ENCODE data around the gene CD4.
"Not testable (repeated sequence)": the region's sequence is repeated elsewhere in the genome, so short reads cannot be mapped to it uniquely, and the experiment has no call there.

The CD4 gene

GRCh38 chr12:6788972-6789924, at the start of gene CD4:
CD4 (plus strand) TSS chr12:6789528; CDS start chr12:6800139, 10,611 bp downstream.
- no peak within 1 kb of the TSS for H3K4me3 ChIP-seq (ENCODE audit: low read depth, low read length)
- TF ChIP-seq, protein P1, sequence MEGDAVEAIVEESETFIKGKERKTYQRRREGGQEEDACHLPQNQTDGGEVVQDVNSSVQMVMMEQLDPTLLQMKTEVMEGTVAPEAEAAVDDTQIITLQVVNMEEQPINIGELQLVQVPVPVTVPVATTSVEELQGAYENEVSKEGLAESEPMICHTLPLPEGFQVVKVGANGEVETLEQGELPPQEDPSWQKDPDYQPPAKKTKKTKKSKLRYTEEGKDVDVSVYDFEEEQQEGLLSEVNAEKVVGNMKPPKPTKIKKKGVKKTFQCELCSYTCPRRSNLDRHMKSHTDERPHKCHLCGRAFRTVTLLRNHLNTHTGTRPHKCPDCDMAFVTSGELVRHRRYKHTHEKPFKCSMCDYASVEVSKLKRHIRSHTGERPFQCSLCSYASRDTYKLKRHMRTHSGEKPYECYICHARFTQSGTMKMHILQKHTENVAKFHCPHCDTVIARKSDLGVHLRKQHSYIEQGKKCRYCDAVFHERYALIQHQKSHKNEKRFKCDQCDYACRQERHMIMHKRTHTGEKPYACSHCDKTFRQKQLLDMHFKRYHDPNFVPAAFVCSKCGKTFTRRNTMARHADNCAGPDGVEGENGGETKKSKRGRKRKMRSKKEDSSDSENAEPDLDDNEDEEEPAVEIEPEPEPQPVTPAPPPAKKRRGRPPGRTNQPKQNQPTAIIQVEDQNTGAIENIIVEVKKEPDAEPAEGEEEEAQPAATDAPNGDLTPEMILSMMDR (IDR thresholded peaks at IDR 0.05; ENCODE audit: borderline replicate concordance, insufficient read depth, low read depth, low read length), result no peak

DNA sequence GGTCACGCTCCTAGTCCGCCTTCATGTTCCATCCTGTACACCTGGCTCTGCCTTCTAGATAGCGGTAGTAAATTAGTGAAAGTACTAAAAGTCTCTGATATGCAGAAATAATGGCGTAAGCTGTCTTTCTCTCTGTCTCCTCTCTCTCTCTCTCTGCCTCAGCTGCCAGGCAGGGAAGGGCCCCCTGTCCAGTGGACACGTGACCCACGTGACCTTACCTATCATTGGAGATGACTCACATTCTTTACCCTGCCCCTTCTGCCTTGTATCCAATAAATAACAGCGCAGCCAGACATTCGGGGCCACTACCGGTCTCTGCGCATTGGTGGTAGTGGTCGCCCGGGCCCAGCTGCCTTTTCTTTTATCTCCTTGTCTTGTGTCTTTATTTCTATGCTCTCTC, 47.2 kb upstream of the CD4 start:
- H3K4me3 ChIP-seq (ENCODE audit: low read depth, low read length), result not testable (repeated sequence)

- TF ChIP-seq, protein P1 (IDR thresholded peaks at IDR 0.05; ENCODE audit: borderline replicate concordance, insufficient read depth, low read depth, low read length), result no peak
- no peak overlapping the region for H3K4me3 ChIP-seq (ENCODE audit: low read depth, low read length)
These were observed 46.5 kb upstream of the CD4 start for GRCh38 chr12:6742834-6743233.

DNA sequence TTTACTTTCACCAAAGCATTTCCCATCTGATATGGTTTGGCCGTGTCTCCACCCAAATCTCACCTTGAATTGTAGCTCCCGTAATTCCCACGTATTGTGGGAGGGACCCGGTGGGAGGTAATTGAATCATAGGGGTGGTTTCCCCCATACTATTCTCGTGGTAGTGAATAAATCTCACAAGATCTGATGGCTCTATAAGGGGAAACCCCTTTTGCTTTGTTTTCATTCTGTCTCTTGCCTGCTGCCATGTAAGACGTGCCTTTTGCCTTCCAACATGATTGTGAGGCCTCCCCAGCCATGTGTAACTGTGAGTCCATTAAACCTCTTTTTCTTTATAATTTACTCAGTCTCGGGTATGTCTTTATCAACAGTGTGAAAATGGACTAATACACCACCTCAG, 46.0 kb upstream of the CD4 start:
- not testable (repeated sequence) for H3K4me3 ChIP-seq (ENCODE audit: low read depth, low read length)

GRCh38 chr12:6745741-6746525, 43.4 kb upstream of the CD4 start:
- H3K4me3 ChIP-seq (ENCODE audit: low read depth, low read length), result no peak overlapping the region
- TF ChIP-seq, protein P1 (IDR thresholded peaks at IDR 0.05; ENCODE audit: borderline replicate concordance, insufficient read depth, low read depth, low read length), result no peak

- TF ChIP-seq, protein P1 (IDR thresholded peaks at IDR 0.05; ENCODE audit: borderline replicate concordance, insufficient read depth, low read depth, low read length), result no peak
- H3K4me3 ChIP-seq (ENCODE audit: low read depth, low read length), result no peak overlapping the region
These were observed 42.1 kb upstream of the CD4 start for GRCh38 chr12:6747216-6747615.

GRCh38 chr12:6748761-6749160, 40.6 kb upstream of the CD4 start:
- TF ChIP-seq, protein P1 (IDR thresholded peaks at IDR 0.05; ENCODE audit: borderline replicate concordance, insufficient read depth, low read depth, low read length), result no peak
- no peak overlapping the region for H3K4me3 ChIP-seq (ENCODE audit: low read depth, low read length)

GRCh38 chr12:6750506-6750905, 38.8 kb upstream of the CD4 start:
- TF ChIP-seq, protein P1 (IDR thresholded peaks at IDR 0.05; ENCODE audit: borderline replicate concordance, insufficient read depth, low read depth, low read length), result no peak
- H3K4me3 ChIP-seq (ENCODE audit: low read depth, low read length), result no peak overlapping the region
